ENCODE results near the gene YEATS4. TPM values are rescaled to one million over a fixed set of nuclear protein-coding genes. Genes with fewer than 3 reads are reported as not detected.

The YEATS4 gene
- polyA plus RNA-seq, 1 experiment, result 9.1 TPM

GRCh38 chr12:69440016-69440415 is 80.5 kb downstream of the YEATS4 start:
- no peaks in the 10 kb centered on the region for H3K36me3 ChIP-seq (ENCODE audit: control insufficient read depth, insufficient read depth, low read length)
- CTCF ChIA-PET, result no interaction called here
- TF ChIP-seq, protein P1, sequence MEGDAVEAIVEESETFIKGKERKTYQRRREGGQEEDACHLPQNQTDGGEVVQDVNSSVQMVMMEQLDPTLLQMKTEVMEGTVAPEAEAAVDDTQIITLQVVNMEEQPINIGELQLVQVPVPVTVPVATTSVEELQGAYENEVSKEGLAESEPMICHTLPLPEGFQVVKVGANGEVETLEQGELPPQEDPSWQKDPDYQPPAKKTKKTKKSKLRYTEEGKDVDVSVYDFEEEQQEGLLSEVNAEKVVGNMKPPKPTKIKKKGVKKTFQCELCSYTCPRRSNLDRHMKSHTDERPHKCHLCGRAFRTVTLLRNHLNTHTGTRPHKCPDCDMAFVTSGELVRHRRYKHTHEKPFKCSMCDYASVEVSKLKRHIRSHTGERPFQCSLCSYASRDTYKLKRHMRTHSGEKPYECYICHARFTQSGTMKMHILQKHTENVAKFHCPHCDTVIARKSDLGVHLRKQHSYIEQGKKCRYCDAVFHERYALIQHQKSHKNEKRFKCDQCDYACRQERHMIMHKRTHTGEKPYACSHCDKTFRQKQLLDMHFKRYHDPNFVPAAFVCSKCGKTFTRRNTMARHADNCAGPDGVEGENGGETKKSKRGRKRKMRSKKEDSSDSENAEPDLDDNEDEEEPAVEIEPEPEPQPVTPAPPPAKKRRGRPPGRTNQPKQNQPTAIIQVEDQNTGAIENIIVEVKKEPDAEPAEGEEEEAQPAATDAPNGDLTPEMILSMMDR (IDR thresholded peaks at IDR 0.05; ENCODE audit: insufficient read depth, low read depth, low read length), result no peak
- no peak overlapping the region for H3K4me3 ChIP-seq (ENCODE audit: low read depth, low read length)
- no peak for DNase-seq (ENCODE audit: low read depth)
- POLR2A ChIA-PET, result no interaction called here
- no peaks in the 10 kb centered on the region for H3K27me3 ChIP-seq (ENCODE audit: control insufficient read depth, insufficient read depth, low read length)

Small RNA genes within 50 kb of the gene (small RNA-seq; reads per million reads assigned to genes)
- not detected for gene RN7SL804P (ENCODE audit: insufficient read length, low read depth, low replicate concordance)

Other genes with a start within 250 kb of the YEATS4 start
- gene CPSF6, start 120.2 kb upstream of the YEATS4 start, polyA plus RNA-seq (2011; rRNA removed), result 33.7 and 37.3 TPM in 2 replicates
- not detected in 2 replicates for gene LYZ, start 11.4 kb upstream of the YEATS4 start, polyA plus RNA-seq (2011; rRNA removed)
- 16.6 and 28.3 TPM in 2 replicates for gene FRS2, start 110.6 kb downstream of the YEATS4 start, polyA plus RNA-seq (2011; rRNA removed)
- 225 and 228 TPM in 2 replicates for gene CCT2, start 225.7 kb downstream of the YEATS4 start, polyA plus RNA-seq (2011; rRNA removed)